ENCODE results near the gene NUSAP1.
"Not testable (repeated sequence)": the region's sequence is repeated elsewhere in the genome, so short reads cannot be mapped to it uniquely, and the experiment has no call there.

The NUSAP1 gene

DNA sequence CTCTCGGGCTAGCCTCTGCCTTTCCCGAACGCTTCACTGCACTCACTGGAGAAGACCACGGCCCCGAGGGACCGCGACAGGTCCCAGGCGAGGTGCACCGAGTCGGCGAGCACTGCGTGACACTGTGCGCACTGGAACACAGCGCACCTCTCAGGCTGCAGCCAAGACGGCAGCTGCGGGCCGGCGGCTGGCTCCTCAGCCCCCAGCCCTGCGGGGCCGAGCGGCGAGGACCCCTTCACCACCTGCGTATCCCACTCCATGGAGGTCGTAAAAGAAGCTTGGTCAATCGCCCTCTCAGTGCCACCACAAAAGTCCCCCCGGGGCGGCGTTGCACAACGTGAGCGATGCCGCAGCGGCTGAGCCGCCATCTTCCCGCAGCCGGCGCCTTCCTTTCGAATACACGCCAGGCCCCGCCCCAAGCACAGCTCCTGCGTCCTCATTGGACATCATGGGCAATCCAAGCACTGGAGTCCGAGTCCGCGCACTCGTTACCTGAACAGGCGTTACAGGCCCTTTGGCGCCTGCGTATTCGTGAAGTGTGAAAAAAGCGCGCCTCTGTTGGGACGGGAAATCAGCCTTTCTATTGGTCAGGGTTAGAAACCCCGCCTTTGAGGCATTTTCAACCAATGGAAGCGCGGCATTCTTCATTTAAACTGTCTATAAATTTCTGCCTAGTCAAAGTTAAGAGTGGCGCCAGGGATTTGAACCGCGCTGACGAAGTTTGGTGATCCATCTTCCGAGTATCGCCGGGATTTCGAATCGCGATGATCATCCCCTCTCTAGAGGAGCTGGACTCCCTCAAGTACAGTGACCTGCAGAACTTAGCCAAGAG lies at the start of gene NUSAP1, which contains the start of gene OIP5:
TSS of gene NUSAP1 (plus strand) at position 688 of the 832 bp plus-strand sequence. CDS start at position 765, 77 bp downstream.
TSS of gene OIP5 (minus strand) at position 398 of the 832 bp plus-strand sequence. CDS start at position 368, 30 bp downstream.
- DNase-seq (ENCODE audit: low read depth in 2 of 2), result peak; percentile 99

DNA sequence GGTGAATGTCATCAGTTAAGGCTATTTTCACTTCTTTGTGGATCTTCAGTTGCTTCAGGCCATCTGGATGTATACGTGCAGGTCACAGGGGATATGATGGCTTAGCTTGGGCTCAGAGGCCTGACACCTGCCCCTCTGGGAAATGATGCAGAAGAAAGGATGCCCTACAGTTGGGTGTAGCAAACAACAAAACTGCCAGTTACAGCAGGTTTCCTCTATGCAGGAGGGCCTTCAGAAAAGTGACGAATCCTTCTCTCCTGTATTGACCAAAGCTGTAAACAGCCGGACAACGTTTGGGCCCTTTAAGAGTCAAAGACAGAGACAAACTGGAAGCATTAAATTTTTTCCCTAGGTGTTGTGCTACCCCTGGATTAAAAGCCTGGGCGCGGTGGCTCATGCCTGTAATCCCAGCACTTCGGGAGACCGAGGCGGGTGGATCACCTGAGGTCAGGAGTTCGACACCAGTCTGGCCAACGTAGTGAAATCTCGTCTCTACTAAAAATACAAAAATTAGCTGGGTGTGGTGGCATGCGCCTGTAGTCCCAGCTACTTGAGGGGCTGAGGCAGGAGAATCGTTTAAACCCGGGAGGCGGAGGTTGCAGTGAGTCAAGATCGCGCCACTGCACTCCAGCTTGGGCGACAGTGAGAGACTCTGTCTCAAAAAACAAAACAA lies 49.6 kb upstream of the NUSAP1 start:
- not testable (repeated sequence) for DNase-seq (ENCODE audit: low read depth in 2 of 2)

DNA sequence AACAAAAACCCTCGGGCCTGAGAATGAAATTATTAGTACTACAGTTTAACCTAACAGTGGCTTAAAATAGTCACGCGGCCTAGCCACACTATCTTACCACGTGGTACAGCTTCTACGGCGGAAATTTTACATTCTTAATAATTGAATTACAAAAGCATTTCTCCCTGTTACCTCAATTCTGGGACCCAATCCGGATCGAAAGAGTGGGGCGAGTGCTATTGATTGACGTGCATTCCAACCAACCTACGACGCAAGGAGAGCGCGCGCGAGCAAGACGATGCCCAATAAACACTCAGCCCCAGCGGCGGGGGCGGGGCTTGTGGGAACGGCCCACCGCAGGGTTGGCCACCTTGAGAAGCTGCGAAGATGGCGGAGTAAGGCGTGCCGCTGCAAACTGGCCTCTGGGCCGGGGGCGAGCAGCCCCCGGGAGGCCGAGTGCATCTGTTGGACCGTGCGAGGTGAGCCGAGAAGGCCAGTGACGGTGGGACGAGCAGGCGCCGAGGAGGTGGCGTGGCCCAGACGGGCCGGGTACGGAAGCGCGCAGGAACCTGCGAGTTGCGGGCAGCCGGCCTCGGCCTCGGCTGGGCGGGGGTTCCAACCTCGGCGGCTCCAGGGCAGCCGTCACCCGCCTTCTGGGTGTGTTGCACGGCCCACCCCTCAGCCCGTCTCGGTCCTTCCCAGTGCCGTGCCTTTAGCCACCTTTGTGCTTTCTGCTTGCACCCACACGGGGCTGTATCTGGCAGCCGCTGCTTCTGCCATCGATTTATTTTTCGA lies 48.8 kb upstream of the NUSAP1 start:
- DNase-seq (ENCODE audit: low read depth in 2 of 2), result peak; percentile 99

- DNase-seq (ENCODE audit: low read depth in 2 of 2), result no peak
These were observed 48.1 kb upstream of the NUSAP1 start for GRCh38 chr15:41284427-41285177.

DNA sequence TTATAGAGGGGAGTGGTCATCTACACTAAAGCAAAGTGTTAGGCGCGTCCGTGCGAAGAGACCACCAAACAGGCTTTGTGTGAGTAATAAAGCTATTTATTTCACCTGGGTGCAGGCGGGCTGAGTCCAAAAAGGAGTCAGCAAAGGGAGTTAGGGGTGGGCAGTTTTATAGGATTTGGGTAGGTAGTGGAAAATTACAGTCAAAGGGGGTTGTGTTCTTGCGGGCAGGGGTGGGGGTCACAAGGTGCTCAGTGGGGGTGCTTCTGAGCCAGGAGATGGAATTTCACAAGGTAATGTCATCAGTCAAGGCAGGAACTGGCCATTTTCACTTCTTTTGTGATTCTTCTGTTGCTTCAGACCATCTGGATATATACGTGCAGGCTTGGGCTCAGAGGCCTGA lies 47.4 kb upstream of the NUSAP1 start:
- DNase-seq (ENCODE audit: low read depth in 2 of 2), result no peak

DNA sequence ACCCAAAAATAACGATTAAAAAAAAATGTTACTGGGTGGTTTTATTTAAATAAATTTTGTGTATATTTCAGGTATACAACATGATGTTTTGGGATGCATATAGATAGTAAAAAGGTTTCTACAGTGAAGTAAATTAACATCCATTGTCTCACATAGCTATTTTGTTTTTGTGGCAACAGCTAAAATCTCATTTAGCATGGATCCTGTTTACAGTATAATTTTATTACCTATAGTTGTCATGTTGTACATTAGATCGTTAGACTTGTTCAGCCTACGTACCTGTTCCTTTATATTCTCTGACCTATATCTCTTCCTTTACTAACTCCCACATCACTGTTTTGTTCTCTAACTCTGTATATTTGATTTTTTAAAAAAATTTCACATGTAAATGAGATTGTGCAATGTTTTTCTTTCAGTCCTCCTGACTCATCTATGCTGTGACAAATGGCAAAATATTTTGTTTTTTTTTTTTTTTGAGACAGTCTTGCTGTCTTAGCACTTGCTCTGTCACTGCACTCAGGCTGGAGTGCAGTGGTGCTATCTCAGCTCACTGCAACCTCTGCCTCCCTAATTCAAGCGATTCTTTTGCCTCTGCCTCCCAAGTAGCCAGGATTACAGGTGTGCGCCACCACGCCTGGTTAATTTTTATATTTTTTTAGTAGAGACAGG lies 45.9 kb upstream of the NUSAP1 start:
- no peak for DNase-seq (ENCODE audit: low read depth in 2 of 2)

DNA sequence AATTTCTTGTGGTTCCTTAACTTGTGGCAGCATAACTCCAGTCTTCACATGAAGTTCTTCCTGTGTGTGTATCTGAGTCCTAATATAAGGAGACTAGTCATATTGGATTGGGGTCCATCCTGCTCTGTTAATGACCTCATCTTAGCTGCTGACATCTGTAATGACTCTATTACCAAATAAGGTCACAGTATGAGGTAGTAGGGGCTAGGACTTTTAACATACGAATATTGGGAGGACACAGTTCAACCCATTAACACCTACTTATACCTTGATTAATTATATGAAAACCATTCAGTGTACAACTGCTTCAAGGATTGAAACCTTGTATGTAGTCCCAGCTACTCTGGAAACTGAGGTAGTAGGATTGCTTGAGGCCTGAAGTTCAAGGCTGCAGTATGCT lies 44.2 kb upstream of the NUSAP1 start:
- no peak for DNase-seq (ENCODE audit: low read depth in 2 of 2)

DNA sequence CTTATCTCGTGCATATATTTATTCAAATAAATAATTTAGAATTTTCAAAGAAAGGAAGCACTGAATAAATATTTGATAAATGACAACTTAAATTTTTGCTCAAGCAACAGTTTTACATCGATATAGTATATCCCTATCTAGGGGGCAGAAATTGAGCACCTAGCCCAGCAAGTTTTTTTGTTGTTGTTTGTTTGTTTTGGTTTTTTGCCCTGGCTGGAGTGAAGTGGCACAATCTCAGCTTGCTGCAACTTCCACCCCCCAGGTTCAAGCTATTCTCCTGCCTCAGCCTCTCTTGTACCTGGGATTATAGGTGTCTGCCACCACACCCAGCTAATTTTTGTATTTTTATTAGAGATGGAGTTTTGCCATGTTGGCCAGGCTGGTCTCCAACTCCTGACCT lies 42.7 kb upstream of the NUSAP1 start:
- no peak for DNase-seq (ENCODE audit: low read depth in 2 of 2)

DNA sequence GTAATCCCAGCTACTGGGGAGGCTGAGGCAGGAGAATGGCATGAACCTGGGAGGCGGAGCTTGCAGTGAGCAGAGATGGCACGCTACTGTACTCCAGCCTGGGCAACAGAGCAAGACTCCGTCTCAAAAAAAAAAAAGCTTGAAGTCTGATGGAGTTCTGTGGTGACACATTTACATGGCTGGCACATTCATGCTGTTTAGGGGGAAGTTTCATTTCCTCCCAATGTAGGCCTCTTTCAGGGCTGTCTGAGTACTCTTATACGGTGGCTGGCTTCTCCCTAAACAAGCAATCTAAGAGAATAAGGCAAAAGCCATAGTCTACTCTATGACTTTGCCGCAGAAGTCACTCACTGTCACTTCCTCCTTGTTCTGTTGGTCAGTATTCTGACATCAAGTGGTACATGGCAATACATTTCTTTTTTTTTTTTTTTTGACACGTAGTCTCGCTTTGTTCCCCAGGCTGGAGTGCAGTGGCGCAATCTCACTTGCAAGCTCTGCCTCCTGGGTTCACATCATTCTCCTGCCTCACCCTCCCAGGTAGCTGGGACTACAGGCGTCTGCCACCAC lies 41.5 kb upstream of the NUSAP1 start:
- DNase-seq (ENCODE audit: low read depth in 2 of 2), result no peak

GRCh38 chr15:41292521-41292920 lies 40.2 kb upstream of the NUSAP1 start:
- no peak for DNase-seq (ENCODE audit: low read depth in 2 of 2)

DNA sequence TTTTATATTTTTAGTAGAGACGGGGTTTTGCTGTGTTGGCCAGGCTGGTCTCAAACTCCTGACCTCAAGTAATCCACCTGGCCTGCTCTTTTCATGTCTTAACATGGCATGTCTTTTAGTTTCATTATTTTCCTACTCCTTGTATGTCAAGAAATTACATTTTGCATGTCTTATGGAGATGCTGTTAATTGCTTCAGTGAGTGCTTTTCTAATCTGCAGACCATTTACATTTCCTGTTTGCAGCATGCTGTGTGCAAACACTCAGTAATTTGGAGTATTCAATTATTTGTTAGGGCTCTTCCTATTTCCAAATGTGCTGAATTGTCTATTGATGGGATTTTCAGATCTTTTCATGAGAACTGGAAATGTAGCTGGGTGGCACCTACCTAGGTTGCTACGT lies 31.5 kb upstream of the NUSAP1 start:
- DNase-seq (ENCODE audit: low read depth in 2 of 2), result not testable (repeated sequence)

DNA sequence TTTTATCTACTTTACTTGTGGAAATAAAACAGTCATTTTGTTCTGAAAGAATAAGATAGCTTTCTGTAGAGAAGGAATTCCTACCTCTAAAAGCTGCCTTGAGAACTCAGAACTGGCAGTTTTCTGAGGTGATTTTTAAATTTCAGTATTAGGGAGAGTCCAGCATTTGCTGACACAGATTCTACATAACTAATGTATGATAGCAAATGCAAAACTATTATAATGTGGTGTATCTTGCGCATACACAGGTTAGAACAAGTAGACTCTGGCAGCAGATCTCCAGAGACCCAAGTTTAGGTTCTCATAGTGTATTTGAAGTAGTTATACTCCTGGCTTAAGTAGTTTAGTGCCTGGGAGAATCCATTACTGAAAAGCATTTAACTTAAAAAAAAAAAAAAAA lies 31.1 kb upstream of the NUSAP1 start:
- no peak for DNase-seq (ENCODE audit: low read depth in 2 of 2)

DNA sequence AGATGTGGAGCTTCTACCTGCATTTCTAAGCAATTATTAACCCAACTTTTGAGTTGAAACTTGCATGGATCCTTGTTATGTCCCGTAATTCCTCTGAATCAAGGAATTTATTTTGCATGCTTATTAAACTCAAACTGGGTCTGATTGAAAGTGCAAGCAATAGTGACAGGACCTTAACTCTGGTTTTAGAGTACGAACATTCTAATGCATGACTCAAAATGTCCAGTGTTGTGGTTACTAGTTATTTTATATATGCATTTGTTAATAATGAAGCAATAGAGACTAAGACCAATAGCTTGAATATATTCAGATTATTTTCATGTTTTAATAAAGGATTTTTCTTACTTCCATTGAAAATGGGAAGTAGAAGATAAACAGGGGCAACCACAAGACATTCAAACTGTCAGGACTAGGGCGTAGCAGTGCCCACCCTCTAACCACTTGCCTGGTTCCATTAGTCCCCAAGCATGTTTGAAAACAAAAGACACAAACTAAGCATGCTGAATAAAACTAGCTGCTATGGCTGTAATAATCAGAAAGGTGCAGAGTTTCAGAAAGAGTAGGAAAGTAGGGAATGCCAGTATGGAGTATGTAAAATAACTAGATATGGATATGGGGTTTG lies 28.4 kb upstream of the NUSAP1 start:
- no peak for DNase-seq (ENCODE audit: low read depth in 2 of 2)

GRCh38 chr15:41307679-41308078 lies 25.0 kb upstream of the NUSAP1 start:
- no peak for DNase-seq (ENCODE audit: low read depth in 2 of 2)

- no peak for DNase-seq (ENCODE audit: low read depth in 2 of 2)
These were observed 23.3 kb upstream of the NUSAP1 start for GRCh38 chr15:41309226-41309905.

DNA sequence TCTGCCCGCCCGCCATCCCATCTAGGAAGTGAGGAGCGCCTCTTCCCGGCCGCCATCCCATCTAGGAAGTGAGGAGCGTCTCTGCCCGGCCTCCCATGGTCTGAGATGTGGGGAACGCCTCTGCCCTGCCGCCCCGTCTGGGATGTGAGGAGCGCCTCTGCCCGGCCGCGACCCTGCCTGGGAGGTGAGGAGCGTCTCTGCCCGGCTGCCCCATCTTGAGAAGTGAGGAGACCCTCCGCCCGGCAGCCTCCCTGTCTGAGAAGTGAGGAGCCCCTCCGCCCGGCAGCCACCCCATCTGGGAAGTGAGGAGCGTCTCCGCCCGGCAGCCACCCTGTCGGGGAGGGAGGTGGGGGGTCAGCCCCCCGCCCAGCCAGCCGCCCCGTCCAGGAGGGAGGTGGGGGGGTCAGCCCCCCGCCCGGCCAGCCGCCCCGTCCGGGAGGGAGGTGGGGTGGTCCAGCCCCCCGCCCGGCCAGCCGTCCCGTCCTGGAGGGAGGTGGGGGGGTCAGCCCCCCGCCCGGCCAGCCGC lies 11.8 kb upstream of the NUSAP1 start:
- not testable (repeated sequence) for DNase-seq (ENCODE audit: low read depth in 2 of 2)

DNA sequence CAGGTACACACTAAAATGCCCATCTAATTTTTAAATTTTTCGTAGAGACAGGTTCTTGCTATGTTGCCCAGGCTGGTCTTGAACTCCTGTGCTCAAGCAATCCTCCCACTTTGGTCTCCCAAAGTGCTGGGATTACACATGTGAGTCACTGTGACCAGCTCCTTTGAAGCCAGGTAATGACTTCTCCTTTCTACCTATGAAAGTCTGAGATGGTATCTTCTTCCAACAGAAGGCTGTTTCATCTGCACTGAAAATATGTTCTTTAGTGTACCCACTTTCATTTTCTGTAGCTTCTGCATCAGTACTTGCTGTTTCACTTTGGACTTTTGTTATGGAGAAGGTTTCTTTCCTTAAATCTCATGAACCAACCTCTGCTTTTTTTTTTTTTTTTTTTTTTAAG lies 9.1 kb upstream of the NUSAP1 start:
- DNase-seq (ENCODE audit: low read depth in 2 of 2), result no peak

- DNase-seq (ENCODE audit: low read depth in 2 of 2), result no peak
These were observed 1.4 kb upstream of the NUSAP1 start for GRCh38 chr15:41331281-41331680.

DNA sequence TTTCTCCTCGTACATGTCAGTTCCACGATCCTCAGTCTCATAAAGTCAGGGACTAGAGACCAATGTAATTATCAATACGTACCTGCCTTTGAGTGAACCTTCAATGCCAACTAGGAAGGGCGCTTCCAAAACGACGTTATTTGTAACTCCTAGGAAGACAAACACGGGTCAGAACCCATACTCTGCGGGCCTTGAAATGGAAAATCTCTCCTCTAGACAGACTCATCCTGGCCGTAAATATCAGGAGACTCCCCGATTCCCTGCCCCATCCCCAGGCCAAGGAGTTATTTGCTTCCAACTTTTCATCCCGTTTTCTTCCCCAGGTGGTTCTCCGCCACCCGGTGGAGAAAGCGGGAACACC lies 868 bp upstream of the NUSAP1 start:
- peak in 1 of 2 experiments; percentile 15 for DNase-seq (ENCODE audit: low read depth in 2 of 2)
